HepG2 (cell line): ENCODE measurements around the gene LPXN. TPM values are rescaled to one million over a fixed set of nuclear protein-coding genes. Genes with fewer than 3 reads are reported as not detected.
A peak's percentile ranks its signal among the peaks of the same experiment; 100 is the strongest.

Experiments used
- ARHGAP35 ChIP-seq: sonication (generic); formaldehyde crosslinking; IDR thresholded peaks from 2 replicates; pipeline ENCODE4 v1.9.0; 2022; ENCODE audit warnings: mild to moderate bottlenecking, inconsistent platforms, moderate library complexity, missing genetic modification reagents, borderline replicate concordance
- ETV5 ChIP-seq: IDR thresholded peaks from 2 replicates; pipeline ENCODE4 v1.6.1; 2018; ENCODE audit warnings: missing biosample characterization, missing genetic modification reagents, inconsistent platforms, borderline replicate concordance
- GLI4 ChIP-seq: sonication (generic); formaldehyde crosslinking; IDR thresholded peaks from 2 replicates; pipeline ENCODE4 v1.5.1; 2020; ENCODE audit warnings: missing genetic modification reagents, mild to moderate bottlenecking, moderate library complexity, borderline replicate concordance
- HCFC1 ChIP-seq: fragments of 150-350 bp; IDR thresholded peaks from 2 replicates; pipeline ENCODE4 v1.6.1; 2014; ENCODE audit warnings: low read depth, low read length
- HMGA1 ChIP-seq: sonication (generic); formaldehyde crosslinking; conservative IDR thresholded peaks from 2 replicates; pipeline ENCODE4 v1.4.0; 2020; ENCODE audit warnings: missing genetic modification reagents
- HNRNPK ChIP-seq: fragments of 200-400 bp; formaldehyde crosslinking; IDR thresholded peaks from 2 replicates; pipeline ENCODE4 v1.6.1; 2018; ENCODE audit warnings: low read length, low read depth, moderate library complexity, mild to moderate bottlenecking; ENCODE audit not compliant: poor library complexity, severe bottlenecking
- KDM1A ChIP-seq: IDR thresholded peaks from 2 replicates; pipeline ENCODE4 v1.6.1; 2016; ENCODE audit warnings: missing compliant biosample characterization
- MLLT10 ChIP-seq: sonication (generic); formaldehyde crosslinking; IDR thresholded peaks from 2 replicates; pipeline ENCODE4 v1.4.0; 2020; ENCODE audit warnings: missing genetic modification reagents
- MNT ChIP-seq: fragments of 450-650 bp; IDR thresholded peaks from 2 replicates; pipeline ENCODE4 v1.6.1; 2016
- NFKB2 ChIP-seq: sonication (generic); formaldehyde crosslinking; IDR thresholded peaks from 2 replicates; pipeline ENCODE4 v1.4.0; 2020; ENCODE audit warnings: missing genetic modification reagents, borderline replicate concordance
- PAWR ChIP-seq: sonication (generic); formaldehyde crosslinking; IDR thresholded peaks from 2 replicates; pipeline ENCODE4 v1.4.0; 2020; ENCODE audit warnings: missing genetic modification reagents, mild to moderate bottlenecking, borderline replicate concordance
- SRSF1 ChIP-seq: fragments of 200-400 bp; formaldehyde crosslinking; optimal IDR thresholded peaks from 2 replicates; pipeline ENCODE3; 2017; ENCODE audit warnings: mild to moderate bottlenecking, low read depth, low read length, moderate library complexity
- TBP ChIP-seq: sonication (generic); formaldehyde crosslinking; IDR thresholded peaks from 2 replicates; pipeline ENCODE4 v1.5.0; 2020; ENCODE audit warnings: missing genetic modification reagents
- ZNF136 ChIP-seq: sonication (generic); formaldehyde crosslinking; IDR thresholded peaks from 2 replicates; pipeline ENCODE4 v1.8.1; 2022; ENCODE audit warnings: low read depth, mild to moderate bottlenecking, moderate library complexity, missing genetic modification reagents
- ZNF235 ChIP-seq: sonication (generic); formaldehyde crosslinking; IDR thresholded peaks from 2 replicates; pipeline ENCODE4 v1.8.1; 2023; ENCODE audit warnings: mild to moderate bottlenecking, missing genetic modification reagents, borderline replicate concordance
- ZNF317 ChIP-seq: sonication (generic); formaldehyde crosslinking; IDR thresholded peaks from 2 replicates; pipeline ENCODE4 v1.5.0; 2020; ENCODE audit warnings: mild to moderate bottlenecking, missing genetic modification reagents
- ZNF674 ChIP-seq: sonication (generic); formaldehyde crosslinking; IDR thresholded peaks from 2 replicates; pipeline ENCODE4 v1.5.0; 2020; ENCODE audit warnings: low read depth, mild to moderate bottlenecking, missing genetic modification reagents
- ZNF792 ChIP-seq: IDR thresholded peaks from 2 replicates; pipeline ENCODE4 v1.6.1; 2016
- ZXDC ChIP-seq: sonication (generic); formaldehyde crosslinking; IDR thresholded peaks from 2 replicates; pipeline ENCODE4 v1.5.0; 2020; ENCODE audit warnings: mild to moderate bottlenecking, missing genetic modification reagents
- polyA plus RNA-seq, 8 experiments: library from polyadenylated mRNA; depleted of rRNA in 3 of 8; stranded (reverse) in 7 of 8; unstranded in 1 of 8; fragments of >200 nt; fragmentation: Illumina TruSeq in 4 of 8; extraction: Trizol in 4 of 8; gene quantifications; 2 replicates each; pipeline versions ENCODE4 v1.2.1 to v1.2.3, GENCODE V29; 2011 to 2016; ENCODE audit warnings: low read depth in 4 of 8, missing spikeins in 1 of 8, mixed read lengths in 1 of 8; ENCODE audit not compliant: insufficient read depth in 1 of 8
- total RNA-seq, 5 experiments: library from RNA; depleted of rRNA; stranded (reverse); fragments of >200 nt; fragmentation: Illumina TruSeq; extraction: Trizol; gene quantifications; 2 replicates each; pipeline ENCODE4 v1.2.3, GENCODE V29; 2016; ENCODE audit warnings: low read depth in 1 of 5
- TF ChIP-seq, protein P1 (sequence below): sonication (generic); formaldehyde crosslinking; conservative IDR thresholded peaks from 2 replicates; pipeline ENCODE4 v1.4.0; 2020; ENCODE audit warnings: missing genetic modification reagents
- TF ChIP-seq, protein P2 (sequence below): sonication (generic); formaldehyde crosslinking; IDR thresholded peaks from 2 replicates; pipeline ENCODE4 v1.4.0; 2020; ENCODE audit warnings: missing genetic modification reagents

The LPXN gene
- total and polyA plus RNA-seq, 2 of the 13 experiments (the other 11 are each of a cell fraction or from before 2014, with no cell fraction given), result 1.7 to 3.5 TPM

DNA sequence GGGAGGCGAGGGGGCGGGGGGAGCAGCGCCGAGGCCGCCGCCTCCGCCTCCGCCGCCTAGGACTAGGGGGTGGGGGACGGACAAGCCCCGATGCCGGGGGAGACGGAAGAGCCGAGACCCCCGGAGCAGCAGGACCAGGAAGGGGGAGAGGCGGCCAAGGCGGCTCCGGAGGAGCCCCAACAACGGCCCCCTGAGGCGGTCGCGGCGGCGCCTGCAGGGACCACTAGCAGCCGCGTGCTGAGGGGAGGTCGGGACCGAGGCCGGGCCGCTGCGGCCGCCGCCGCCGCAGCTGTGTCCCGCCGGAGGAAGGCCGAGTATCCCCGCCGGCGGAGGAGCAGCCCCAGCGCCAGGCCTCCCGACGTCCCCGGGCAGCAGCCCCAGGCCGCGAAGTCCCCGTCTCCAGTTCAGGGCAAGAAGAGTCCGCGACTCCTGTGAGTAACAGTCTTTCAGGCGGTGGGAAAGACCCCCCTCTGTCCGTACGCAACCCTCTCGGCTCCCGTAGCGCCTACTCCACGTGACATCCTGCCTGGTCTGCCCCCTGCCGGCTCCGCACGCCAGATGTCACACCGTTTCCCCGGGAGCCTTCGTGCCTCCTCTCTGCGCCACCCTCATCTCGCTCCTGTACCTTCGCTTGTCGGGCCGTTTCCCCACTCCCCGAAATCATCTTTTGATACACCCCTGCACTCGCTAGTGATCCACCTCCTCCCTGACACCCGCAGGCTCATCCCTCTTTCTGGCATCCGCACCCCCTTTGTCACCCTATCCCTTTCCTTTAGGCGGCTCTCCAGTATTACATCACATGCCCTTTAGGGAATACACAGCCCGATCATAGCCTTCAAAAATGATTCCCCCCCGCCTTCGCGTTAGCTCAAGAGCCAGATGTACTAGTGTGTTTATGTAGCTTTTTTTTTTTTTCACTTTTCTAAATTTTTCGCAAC, 3.8 kb upstream of the LPXN start (continued):
- TF ChIP-seq ZXDC (CRISPR knock-in tag) (no peak; the same call in 1 of the 2 replicates), ZNF792 (CRISPR knock-in tag) (peak; percentile 54; the same call in 1 of the 2 replicates), HNRNPK (no peak), ZNF674 (CRISPR knock-in tag) (no peak), PAWR (CRISPR knock-in tag) (no peak), TBP (CRISPR knock-in tag) (no peak), ARHGAP35 (no peak; the same call in 1 of the 2 replicates), ZNF136 (CRISPR knock-in tag) (0 out of 2 replicates have a peak, but pooled peaks have one; percentile 46), MLLT10 (CRISPR knock-in tag) (no peak), SRSF1 (peak; percentile 48), HCFC1 (peak; percentile 62), ZNF317 (CRISPR knock-in tag) (no peak), GLI4 (CRISPR knock-in tag) (peak; percentile 25; the same call in 1 of the 2 replicates), ZNF235 (no peak), KDM1A (no peak), HMGA1 (CRISPR knock-in tag) (no peak), MNT (peak; percentile 76), ETV5 (CRISPR knock-in tag) (peak; percentile 78; the same call in 1 of the 2 replicates), NFKB2 (CRISPR knock-in tag) (peak; percentile 62; the same call in 1 of the 2 replicates)
- TF ChIP-seq, protein P1, sequence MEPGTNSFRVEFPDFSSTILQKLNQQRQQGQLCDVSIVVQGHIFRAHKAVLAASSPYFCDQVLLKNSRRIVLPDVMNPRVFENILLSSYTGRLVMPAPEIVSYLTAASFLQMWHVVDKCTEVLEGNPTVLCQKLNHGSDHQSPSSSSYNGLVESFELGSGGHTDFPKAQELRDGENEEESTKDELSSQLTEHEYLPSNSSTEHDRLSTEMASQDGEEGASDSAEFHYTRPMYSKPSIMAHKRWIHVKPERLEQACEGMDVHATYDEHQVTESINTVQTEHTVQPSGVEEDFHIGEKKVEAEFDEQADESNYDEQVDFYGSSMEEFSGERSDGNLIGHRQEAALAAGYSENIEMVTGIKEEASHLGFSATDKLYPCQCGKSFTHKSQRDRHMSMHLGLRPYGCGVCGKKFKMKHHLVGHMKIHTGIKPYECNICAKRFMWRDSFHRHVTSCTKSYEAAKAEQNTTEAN (CRISPR knock-in tag), result 0 out of 2 replicates have a peak, but pooled peaks have one; percentile 35
- TF ChIP-seq, protein P2, sequence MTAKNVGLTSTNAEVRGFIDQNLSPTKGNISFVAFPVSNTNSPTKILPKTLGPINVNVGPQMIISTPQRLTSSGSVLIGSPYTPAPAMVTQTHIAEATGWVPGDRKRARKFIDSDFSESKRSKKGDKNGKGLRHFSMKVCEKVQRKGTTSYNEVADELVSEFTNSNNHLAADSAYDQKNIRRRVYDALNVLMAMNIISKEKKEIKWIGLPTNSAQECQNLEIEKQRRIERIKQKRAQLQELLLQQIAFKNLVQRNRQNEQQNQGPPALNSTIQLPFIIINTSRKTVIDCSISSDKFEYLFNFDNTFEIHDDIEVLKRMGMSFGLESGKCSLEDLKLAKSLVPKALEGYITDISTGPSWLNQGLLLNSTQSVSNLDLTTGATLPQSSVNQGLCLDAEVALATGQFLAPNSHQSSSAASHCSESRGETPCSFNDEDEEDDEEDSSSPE, result 0 out of 2 replicates have a peak, but pooled peaks have one; percentile 36
